Measurements from ENCODE around the gene FBXO17.

DNA sequence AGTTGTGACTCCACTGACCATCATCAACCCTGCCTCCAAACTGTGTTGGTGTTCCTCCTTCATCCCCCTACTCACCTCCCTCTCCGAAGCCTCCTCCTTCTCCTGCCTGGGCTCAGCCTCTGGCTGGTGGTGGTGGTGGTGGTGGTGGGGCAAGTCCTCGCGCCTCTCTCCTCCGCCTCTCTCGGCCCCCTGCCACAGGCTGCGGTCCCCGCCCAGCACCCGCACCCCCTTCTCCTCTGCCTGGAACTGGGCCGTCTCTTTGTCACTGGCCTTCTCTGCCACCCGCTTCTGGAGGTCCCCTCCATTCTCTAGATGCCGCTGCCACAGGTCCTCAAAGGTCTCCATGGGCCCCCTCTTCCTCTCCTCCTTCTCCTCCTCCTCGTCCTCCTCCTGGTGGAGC is 65.1 kb downstream of the FBXO17 start:
- TF ChIP-seq, protein P1, sequence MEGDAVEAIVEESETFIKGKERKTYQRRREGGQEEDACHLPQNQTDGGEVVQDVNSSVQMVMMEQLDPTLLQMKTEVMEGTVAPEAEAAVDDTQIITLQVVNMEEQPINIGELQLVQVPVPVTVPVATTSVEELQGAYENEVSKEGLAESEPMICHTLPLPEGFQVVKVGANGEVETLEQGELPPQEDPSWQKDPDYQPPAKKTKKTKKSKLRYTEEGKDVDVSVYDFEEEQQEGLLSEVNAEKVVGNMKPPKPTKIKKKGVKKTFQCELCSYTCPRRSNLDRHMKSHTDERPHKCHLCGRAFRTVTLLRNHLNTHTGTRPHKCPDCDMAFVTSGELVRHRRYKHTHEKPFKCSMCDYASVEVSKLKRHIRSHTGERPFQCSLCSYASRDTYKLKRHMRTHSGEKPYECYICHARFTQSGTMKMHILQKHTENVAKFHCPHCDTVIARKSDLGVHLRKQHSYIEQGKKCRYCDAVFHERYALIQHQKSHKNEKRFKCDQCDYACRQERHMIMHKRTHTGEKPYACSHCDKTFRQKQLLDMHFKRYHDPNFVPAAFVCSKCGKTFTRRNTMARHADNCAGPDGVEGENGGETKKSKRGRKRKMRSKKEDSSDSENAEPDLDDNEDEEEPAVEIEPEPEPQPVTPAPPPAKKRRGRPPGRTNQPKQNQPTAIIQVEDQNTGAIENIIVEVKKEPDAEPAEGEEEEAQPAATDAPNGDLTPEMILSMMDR (IDR thresholded peaks at IDR 0.05; ENCODE audit: poor library complexity, severe bottlenecking): no peak
- TF ChIP-seq POLR2AphosphoS5 (IDR thresholded peaks at IDR 0.05) (no peak), TAF1 (IDR thresholded peaks at IDR 0.05; ENCODE audit: low read depth) (no peak), EZH2 (IDR thresholded peaks at IDR 0.05; ENCODE audit: borderline replicate concordance, insufficient read depth, low read length, poor library complexity, severe bottlenecking) (no peak), RAD21 (conservative IDR thresholded peaks at IDR 0.05) (no peak), MXI1 (conservative IDR thresholded peaks at IDR 0.05; ENCODE audit: poor library complexity, severe bottlenecking) (no peak), EP300 (conservative IDR thresholded peaks at IDR 0.05; ENCODE audit: poor library complexity, severe bottlenecking) (no peak)
- TF ChIP-seq, protein P2, sequence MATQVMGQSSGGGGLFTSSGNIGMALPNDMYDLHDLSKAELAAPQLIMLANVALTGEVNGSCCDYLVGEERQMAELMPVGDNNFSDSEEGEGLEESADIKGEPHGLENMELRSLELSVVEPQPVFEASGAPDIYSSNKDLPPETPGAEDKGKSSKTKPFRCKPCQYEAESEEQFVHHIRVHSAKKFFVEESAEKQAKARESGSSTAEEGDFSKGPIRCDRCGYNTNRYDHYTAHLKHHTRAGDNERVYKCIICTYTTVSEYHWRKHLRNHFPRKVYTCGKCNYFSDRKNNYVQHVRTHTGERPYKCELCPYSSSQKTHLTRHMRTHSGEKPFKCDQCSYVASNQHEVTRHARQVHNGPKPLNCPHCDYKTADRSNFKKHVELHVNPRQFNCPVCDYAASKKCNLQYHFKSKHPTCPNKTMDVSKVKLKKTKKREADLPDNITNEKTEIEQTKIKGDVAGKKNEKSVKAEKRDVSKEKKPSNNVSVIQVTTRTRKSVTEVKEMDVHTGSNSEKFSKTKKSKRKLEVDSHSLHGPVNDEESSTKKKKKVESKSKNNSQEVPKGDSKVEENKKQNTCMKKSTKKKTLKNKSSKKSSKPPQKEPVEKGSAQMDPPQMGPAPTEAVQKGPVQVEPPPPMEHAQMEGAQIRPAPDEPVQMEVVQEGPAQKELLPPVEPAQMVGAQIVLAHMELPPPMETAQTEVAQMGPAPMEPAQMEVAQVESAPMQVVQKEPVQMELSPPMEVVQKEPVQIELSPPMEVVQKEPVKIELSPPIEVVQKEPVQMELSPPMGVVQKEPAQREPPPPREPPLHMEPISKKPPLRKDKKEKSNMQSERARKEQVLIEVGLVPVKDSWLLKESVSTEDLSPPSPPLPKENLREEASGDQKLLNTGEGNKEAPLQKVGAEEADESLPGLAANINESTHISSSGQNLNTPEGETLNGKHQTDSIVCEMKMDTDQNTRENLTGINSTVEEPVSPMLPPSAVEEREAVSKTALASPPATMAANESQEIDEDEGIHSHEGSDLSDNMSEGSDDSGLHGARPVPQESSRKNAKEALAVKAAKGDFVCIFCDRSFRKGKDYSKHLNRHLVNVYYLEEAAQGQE (IDR thresholded peaks at IDR 0.05; ENCODE audit: borderline replicate concordance): no peak

Data from neural cell (in vitro differentiated cells).